Fibroblast of skin of left biceps (primary cell): ENCODE data around the gene KATNA1.

ENCODE experiments used
- DNase-seq, 2 experiments: peaks; one replicate each; pipeline ENCODE4 v3.0.0-alpha.2; 2013; ENCODE audit warnings: low read depth in 2 of 2

KATNA1 gene

GRCh38 chr6:149608381-149608982, 40.0 kb downstream of the KATNA1 start:
- no peak for DNase-seq

- no peak for DNase-seq
These were observed 48.0 kb downstream of the KATNA1 start for GRCh38 chr6:149600508-149600907.

GRCh38 chr6:149593408-149593807, 55.1 kb downstream of the KATNA1 start:
- no peak for DNase-seq

- DNase-seq = no peak
These were observed 55.5 kb downstream of the KATNA1 start for GRCh38 chr6:149592983-149593382.

GRCh38 chr6:149586149-149586548, 62.4 kb downstream of the KATNA1 start:
- no peak for DNase-seq

- no peak for DNase-seq
These were observed 67.2 kb downstream of the KATNA1 start for GRCh38 chr6:149581349-149581748.

GRCh38 chr6:149580880-149581279, 67.6 kb downstream of the KATNA1 start:
- no peak for DNase-seq

GRCh38 chr6:149567945-149568585, 80.4 kb downstream of the KATNA1 start:
- DNase-seq = no peak

- no peak for DNase-seq
These were observed 81.3 kb downstream of the KATNA1 start for GRCh38 chr6:149567194-149567586.

- DNase-seq = no peak
These were observed 81.9 kb downstream of the KATNA1 start for GRCh38 chr6:149566410-149567193.

GRCh38 chr6:149565527-149566409, 82.7 kb downstream of the KATNA1 start, which contains the start of gene GINM1:
Gene GINM1 (plus strand): TSS chr6:149566375. CDS start chr6:149566415, 40 bp downstream.
- peak; percentile 85 for DNase-seq

- DNase-seq = no peak
These were observed 84.6 kb downstream of the KATNA1 start for GRCh38 chr6:149563928-149564325.

- peak; percentile 70 to 72 for DNase-seq
These were observed 85.1 kb downstream of the KATNA1 start for GRCh38 chr6:149563203-149563927.

GRCh38 chr6:149560736-149561135, 87.8 kb downstream of the KATNA1 start:
- no peak for DNase-seq

GRCh38 chr6:149559389-149559788, 89.1 kb downstream of the KATNA1 start:
- no peak for DNase-seq

GRCh38 chr6:149558029-149558428, 90.5 kb downstream of the KATNA1 start:
- DNase-seq = no peak

GRCh38 chr6:149551920-149552319, 96.6 kb downstream of the KATNA1 start:
- DNase-seq = no peak

- peak; percentile 82 to 90 for DNase-seq
These were observed 102.6 kb downstream of the KATNA1 start, which contains the start of gene PPIL4 for GRCh38 chr6:149545754-149546471. Gene PPIL4 (minus strand): TSS chr6:149546043. CDS start chr6:149546005, 38 bp downstream.

GRCh38 chr6:149545258-149545753, 103.2 kb downstream of the KATNA1 start:
- peak; percentile 19 to 31 for DNase-seq
